ENCODE measurements around the gene TAOK1.

DNA sequence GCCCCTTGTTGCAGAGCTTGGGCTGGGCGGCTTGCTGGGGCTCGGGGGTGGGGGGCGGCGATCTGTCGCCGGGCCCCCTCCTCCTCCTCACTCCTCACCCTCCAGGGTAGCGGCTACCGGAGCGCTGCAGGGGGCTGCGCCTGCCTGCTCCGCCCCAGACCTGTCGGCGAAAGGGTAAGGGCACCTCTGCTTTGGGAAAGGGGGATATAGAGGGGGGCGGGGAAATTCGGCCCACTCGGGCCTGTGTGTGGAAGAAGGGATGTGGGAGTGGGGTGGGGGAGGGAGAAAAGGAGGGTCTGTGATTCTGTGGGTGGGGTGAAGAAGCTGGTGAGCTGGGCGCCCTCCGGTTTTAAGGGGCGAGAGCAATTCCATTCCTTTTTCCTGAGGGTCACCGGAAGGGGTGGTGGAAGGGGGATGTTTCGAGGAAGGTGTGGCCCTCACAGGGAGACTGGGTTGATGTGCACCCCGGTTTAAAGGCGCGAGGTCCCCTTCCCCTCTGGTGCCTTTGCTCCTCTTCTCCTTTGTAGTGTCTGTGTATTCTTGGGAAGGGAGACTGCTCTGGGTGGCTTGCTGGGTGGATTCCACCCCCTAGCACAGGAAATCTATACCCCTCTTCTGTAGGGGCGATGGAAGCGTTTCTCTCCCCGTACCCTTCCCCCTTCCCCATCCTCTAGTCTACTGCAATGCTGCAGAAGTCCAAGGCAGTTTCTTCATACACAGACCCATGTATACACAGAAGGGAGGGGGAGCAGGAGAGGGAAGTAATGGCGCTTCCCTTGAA lies 878 bp downstream of the TAOK1 start:
- TF ChIP-seq, protein P1, sequence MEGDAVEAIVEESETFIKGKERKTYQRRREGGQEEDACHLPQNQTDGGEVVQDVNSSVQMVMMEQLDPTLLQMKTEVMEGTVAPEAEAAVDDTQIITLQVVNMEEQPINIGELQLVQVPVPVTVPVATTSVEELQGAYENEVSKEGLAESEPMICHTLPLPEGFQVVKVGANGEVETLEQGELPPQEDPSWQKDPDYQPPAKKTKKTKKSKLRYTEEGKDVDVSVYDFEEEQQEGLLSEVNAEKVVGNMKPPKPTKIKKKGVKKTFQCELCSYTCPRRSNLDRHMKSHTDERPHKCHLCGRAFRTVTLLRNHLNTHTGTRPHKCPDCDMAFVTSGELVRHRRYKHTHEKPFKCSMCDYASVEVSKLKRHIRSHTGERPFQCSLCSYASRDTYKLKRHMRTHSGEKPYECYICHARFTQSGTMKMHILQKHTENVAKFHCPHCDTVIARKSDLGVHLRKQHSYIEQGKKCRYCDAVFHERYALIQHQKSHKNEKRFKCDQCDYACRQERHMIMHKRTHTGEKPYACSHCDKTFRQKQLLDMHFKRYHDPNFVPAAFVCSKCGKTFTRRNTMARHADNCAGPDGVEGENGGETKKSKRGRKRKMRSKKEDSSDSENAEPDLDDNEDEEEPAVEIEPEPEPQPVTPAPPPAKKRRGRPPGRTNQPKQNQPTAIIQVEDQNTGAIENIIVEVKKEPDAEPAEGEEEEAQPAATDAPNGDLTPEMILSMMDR (tag by site-specific recombination; IDR thresholded peaks at IDR 0.05), result no peak
- no peak for TF ChIP-seq ZNF146 (tag by site-specific recombination; IDR thresholded peaks at IDR 0.05)
- TF ChIP-seq, protein P2, sequence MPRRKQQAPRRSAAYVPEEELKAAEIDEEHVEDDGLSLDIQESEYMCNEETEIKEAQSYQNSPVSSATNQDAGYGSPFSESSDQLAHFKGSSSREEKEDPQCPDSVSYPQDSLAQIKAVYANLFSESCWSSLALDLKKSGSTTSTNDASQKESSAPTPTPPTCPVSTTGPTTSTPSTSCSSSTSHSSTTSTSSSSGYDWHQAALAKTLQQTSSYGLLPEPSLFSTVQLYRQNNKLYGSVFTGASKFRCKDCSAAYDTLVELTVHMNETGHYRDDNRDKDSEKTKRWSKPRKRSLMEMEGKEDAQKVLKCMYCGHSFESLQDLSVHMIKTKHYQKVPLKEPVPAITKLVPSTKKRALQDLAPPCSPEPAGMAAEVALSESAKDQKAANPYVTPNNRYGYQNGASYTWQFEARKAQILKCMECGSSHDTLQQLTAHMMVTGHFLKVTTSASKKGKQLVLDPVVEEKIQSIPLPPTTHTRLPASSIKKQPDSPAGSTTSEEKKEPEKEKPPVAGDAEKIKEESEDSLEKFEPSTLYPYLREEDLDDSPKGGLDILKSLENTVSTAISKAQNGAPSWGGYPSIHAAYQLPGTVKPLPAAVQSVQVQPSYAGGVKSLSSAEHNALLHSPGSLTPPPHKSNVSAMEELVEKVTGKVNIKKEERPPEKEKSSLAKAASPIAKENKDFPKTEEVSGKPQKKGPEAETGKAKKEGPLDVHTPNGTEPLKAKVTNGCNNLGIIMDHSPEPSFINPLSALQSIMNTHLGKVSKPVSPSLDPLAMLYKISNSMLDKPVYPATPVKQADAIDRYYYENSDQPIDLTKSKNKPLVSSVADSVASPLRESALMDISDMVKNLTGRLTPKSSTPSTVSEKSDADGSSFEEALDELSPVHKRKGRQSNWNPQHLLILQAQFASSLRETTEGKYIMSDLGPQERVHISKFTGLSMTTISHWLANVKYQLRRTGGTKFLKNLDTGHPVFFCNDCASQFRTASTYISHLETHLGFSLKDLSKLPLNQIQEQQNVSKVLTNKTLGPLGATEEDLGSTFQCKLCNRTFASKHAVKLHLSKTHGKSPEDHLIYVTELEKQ (tag by site-specific recombination; IDR thresholded peaks at IDR 0.05; ENCODE audit: borderline replicate concordance), result no peak

Data from HEK293 (cell line).